Prostate gland (tissue), 2 donors: ENCODE measurements around the gene FTMT.

Experiments
- CTCF ChIP-seq, 4 experiments: fragments of 200-600 bp in 2 of 4; fragments of 450-650 bp in 2 of 4; sonication (generic) in 2 of 4; IDR thresholded peaks; 1 replicate in 3 of 4; 2 replicates in 1 of 4; pipeline ENCODE4 v1.5.1; 2016 to 2019; ENCODE audit warnings: antibody characterized with exemption in 4 of 4, mild to moderate bottlenecking in 2 of 4, moderate library complexity in 2 of 4
- POLR2A ChIP-seq: fragments of 450-650 bp; IDR thresholded peaks from one replicate; pipeline ENCODE4 v1.6.1; 2016; ENCODE audit warnings: antibody characterized with exemption, mild to moderate bottlenecking

GRCh38 chr5:121870489-121870888 lies 18.8 kb downstream of the FTMT start:
- TF ChIP-seq CTCF (IDR thresholded peaks at IDR 0.05) (no peak), POLR2A (no peak)
